Psoas muscle (tissue), 8 donors: ENCODE results near the gene ENSA. TPM values are rescaled to one million over a fixed set of nuclear protein-coding genes. Genes with fewer than 3 reads are reported as not detected.
A peak's percentile ranks its signal among the peaks of the same experiment; 100 is the strongest.
"Not testable (repeated sequence)": the region's sequence is repeated elsewhere in the genome, so short reads cannot be mapped to it uniquely, and the experiment has no call there.

Experiments used
- ATAC-seq, 4 donors: fragments of 200-7000 bp; cut with Tn5 transposase; one replicate each; pipeline ENCODE4 v1.9.1; 2020; ENCODE audit warnings: moderate library complexity in 3 of 4, mild to moderate bottlenecking in 2 of 4
- DNase-seq, 2 donors: peaks; one replicate each; pipeline ENCODE4 v3.0.0-alpha.2; 2020
- H3K27ac ChIP-seq: fragments of 200-600 bp; one replicate; pipeline ENCODE4 v1.8.0; 2022
- H3K27me3 ChIP-seq, 3 donors: fragments of 200-600 bp in 1 of 3; one replicate each; pipeline versions ENCODE4 v1.6.1 to v1.8.0; 2013 to 2022; ENCODE audit warnings: low read length in 2 of 3, mild to moderate bottlenecking in 2 of 3, moderate library complexity in 1 of 3; ENCODE audit not compliant: insufficient read depth in 3 of 3
- H3K36me3 ChIP-seq, 2 donors: fragments of 200-600 bp in 1 of 2; one replicate each; pipeline versions ENCODE4 v1.6.1 to v1.8.0; 2013 to 2022; ENCODE audit warnings: low read depth in 1 of 2, mild to moderate bottlenecking in 1 of 2, moderate library complexity in 1 of 2; ENCODE audit not compliant: insufficient read depth in 1 of 2
- H3K4me1 ChIP-seq: fragments of 200-600 bp; one replicate; pipeline ENCODE4 v1.8.0; 2022
- H3K4me3 ChIP-seq: fragments of 200-600 bp; one replicate; pipeline ENCODE4 v1.8.0; 2022; ENCODE audit warnings: mild to moderate bottlenecking
- H3K9me3 ChIP-seq: fragments of 200-600 bp; one replicate; pipeline ENCODE4 v1.8.0; 2022
- CTCF ChIP-seq: fragments of 200-600 bp; IDR thresholded peaks from one replicate; pipeline ENCODE4 v1.8.0; 2022; ENCODE audit warnings: antibody characterized with exemption
- WGBS, 3 donors: extraction: QIAGEN DNeasy Blood & Tissue Kit; methylation state at CpG; one replicate each; pipeline versions ENCODE4 v1.1.6 to v1.1.7; 2013; 5-methylcytosine and 5-hydroxymethylcytosine counted together
- intact Hi-C, 2 donors: fragments of 100-400 bp; cut with DNase I; formaldehyde crosslinking; loops; one replicate each; pipeline versions ENCODE4 v1.11.0 to v1.14.2; 2022
- polyA plus RNA-seq, 3 donors: library from polyadenylated mRNA; stranded (reverse); fragments of 200-250 nt; gene quantifications; one replicate each; pipeline ENCODE4 v1.2.3, GENCODE V29; 2013
- total RNA-seq, 4 donors: library from RNA; stranded (reverse); fragmentation: NEBNext Ultra II Directional in 2 of 4; extraction: Animal tissue kit (Norgen Biotek cat#: 25700) in 2 of 4; gene quantifications; one replicate each; pipeline versions ENCODE4 v1.2.1 to v1.2.4, GENCODE V29; 2021 to 2023
- donor health status: healthy with polysubstance abuse.
- donor health status: DM: no; HTN: no; CAD: no; lungs with moderate emphysema.
- donor health status: Bipolar disorder and iron deficiency.
- donor health status: healthy.
- donor health status: DM: yes; HTN: yes; CAD: no.
- donor health status: DM: no; HTN: no; CAD: no.
- donor health status: DM: no; HTN: no; CAD: no.
- donor health status: DM: yes; HTN: yes; CAD: no.

Gene ENSA
- total and polyA plus RNA-seq, 7 donors: 76.7 to 199 (median 160) TPM

GRCh38 chr1:150649441-150650075 lies 20.1 kb upstream of the ENSA start:
- WGBS, 3 donors: 85 to 94% (median 85%) methylated on average over 5 of the region's 5 CpGs
- no peak for DNase-seq
- ATAC-seq: no peak
- Histone ChIP-seq H3K4me1 (no peaks in the 10 kb centered on the region), H3K27me3 (no peaks in the 10 kb centered on the region), H3K27ac (no peak overlapping the region), H3K4me3 (no peak overlapping the region), H3K36me3 (peaks cover 3 to 47% of the 10 kb centered on the region in 2 donors), H3K9me3 (no peaks in the 10 kb centered on the region)
- intact Hi-C loops: loop anchor here in 1 of 2 donors (10.0 kb wide), 1 partner anchor 95 kb away; no protein-coding TSS in a partner anchor
- no peak for TF ChIP-seq CTCF

DNA sequence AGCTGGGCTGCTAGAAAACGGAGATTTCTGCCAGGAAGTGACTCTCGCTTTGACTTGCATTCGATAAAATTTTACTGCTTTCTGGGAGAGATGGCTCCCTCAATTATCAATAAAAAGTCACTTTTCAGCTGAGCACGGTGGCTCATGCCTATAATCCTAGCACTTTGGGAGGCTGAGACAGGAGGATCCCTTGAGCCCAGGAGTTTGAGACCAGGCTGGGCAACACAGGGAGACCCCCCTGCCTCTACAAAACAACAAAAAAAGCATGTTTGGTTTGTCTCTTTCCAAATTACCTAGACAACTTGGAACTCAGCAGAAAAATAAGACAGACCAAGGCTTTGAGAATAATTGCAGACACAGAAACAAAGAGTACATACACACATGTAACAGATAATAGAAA lies 12.9 kb upstream of the ENSA start:
- intact Hi-C loops: loop anchor here in 1 of 2 donors (10.0 kb wide), 1 partner anchor 103 kb away; no protein-coding TSS in a partner anchor
- Histone ChIP-seq H3K4me3 (no peak overlapping the region), H3K27me3 (no peaks in the 10 kb centered on the region), H3K36me3 (peaks cover 0 to 24% of the 10 kb centered on the region in 2 donors), H3K4me1 (no peaks in the 10 kb centered on the region), H3K9me3 (no peaks in the 10 kb centered on the region), H3K27ac (no peak overlapping the region)
- DNase-seq (no peak), ATAC-seq (no peak)
- 66 to 70% (median 67%) methylated on average over 4 of the region's 4 CpGs for WGBS, 3 donors
- TF ChIP-seq CTCF: no peak

- H3K4me3 ChIP-seq, ATAC-seq, H3K27me3 ChIP-seq, DNase-seq, H3K4me1 ChIP-seq, H3K27ac ChIP-seq, H3K9me3 ChIP-seq: not testable (repeated sequence)
- 88% methylated on average over 8 to 9 of the region's 9 CpGs for WGBS, 3 donors
- intact Hi-C loops: loop anchor here in 1 of 2 donors (10.0 kb wide), 1 partner anchor 104 kb away; no protein-coding TSS in a partner anchor
- peaks cover 0 to 15% of the 10 kb centered on the region in 2 donors for H3K36me3 ChIP-seq
Measured at GRCh38 chr1:150641126-150641815, 11.9 kb upstream of the ENSA start.

- H3K36me3 ChIP-seq, H3K27me3 ChIP-seq, ATAC-seq, H3K9me3 ChIP-seq, H3K27ac ChIP-seq, intact Hi-C loops, H3K4me3 ChIP-seq, H3K4me1 ChIP-seq, DNase-seq: not testable (repeated sequence)
- WGBS, 3 donors: 72 to 91% (median 73%) methylated on average over 6 of the region's 6 CpGs
Measured at GRCh38 chr1:150638430-150638829, 9.0 kb upstream of the ENSA start.

DNA sequence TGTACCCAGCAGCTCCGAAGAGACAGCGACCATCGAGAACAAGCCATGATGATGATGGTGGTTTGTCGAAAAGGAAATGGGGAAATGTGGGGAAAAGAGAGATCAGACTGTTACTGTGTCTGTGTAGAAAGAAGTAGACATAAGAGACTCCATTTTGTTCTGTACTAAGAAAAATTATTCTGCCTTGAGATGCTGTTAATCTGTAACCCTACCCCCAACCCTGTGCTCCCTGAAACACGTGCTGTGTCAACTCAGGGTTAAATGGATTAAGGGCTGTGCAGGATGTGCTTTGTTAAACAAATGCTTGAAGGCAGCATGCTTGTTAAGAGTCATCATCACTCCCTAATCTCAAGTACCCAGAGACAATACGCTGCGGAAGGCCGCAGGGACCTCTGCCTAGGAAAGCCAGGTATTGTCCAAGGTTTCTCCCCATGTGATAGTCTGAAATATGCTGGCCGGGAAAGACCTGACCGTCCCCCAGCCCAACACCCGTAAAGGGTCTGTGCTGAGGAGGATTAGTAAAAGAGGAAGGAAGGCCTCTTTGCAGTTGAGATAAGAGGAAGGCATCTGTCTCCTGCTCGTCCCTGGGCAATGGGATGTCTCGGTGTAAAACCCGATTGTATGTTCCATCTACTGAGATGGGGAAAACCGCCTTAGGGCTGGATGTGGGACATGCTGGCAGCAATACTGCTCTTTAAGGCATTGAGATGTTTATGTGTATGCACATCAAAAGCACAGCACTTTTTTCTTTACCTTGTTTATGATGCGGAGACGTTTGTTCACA lies 5.6 kb upstream of the ENSA start:
- intact Hi-C loops, ATAC-seq, H3K27me3 ChIP-seq, H3K36me3 ChIP-seq, H3K27ac ChIP-seq, H3K4me3 ChIP-seq, H3K9me3 ChIP-seq, DNase-seq: not testable (repeated sequence)
- peaks cover 14% of the 10 kb centered on the region for H3K4me1 ChIP-seq
- 72 to 75% (median 74%) methylated on average over 14 to 16 of the region's 17 CpGs for WGBS, 3 donors

DNA sequence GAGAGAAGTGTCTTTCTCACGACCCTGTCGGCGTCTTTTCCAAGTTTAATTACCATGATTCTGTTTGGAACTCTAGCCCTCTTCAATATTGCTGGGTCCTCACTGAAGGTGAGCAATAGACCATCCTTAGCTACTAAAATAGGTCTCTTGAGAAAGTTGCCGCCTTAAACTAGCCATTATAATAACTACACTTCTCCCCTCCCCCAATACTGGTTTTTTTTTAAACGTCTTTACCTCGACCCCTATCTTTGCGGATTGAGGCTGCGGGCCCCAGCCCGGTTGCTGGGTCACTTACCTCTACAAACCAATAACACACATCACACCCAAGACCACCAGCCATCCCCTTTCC lies 672 bp downstream of the ENSA start:
- peaks cover 10 to 41% of the 10 kb centered on the region in 2 donors for H3K36me3 ChIP-seq
- DNase-seq (no peak), ATAC-seq (no peak)
- H3K4me1 ChIP-seq: peaks cover 30% of the 10 kb centered on the region
- 1 to 2% (median 1%) methylated on average over 9 of the region's 9 CpGs for WGBS, 3 donors
- H3K27me3 ChIP-seq: no peaks in the 10 kb centered on the region
- TF ChIP-seq CTCF: no peak
- H3K27ac ChIP-seq: peak overlapping the region; percentile 93
- H3K4me3 ChIP-seq: peak overlapping the region; percentile 77
- intact Hi-C loops: loop anchor here (2.0 to 10.0 kb wide), 3 partner anchors 68 to 154 kb away; partner anchors contain the start of gene TARS2 (in 1 of the 2)
- no peaks in the 10 kb centered on the region for H3K9me3 ChIP-seq
